Measurements from ENCODE around the gene SLC39A11.

SLC39A11 gene

DNA sequence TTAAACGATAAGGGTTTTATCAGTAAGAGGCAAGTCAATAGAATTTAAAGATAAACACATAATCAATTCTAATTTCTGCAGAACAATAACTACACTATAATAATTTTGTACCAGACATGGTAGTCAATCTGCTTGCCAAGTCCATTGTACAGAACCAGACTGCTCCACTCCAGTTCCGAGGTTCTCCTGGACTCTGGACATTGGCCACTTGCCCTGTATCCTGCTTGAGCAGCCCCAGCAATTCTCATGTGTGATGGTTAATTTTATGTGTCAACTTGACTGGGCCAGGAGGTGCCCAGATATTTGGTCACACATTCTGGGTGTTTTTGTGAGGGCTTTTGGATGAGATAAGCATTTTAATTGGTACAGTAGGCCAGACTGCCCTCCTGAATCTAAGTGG lies 384.6 kb downstream of the SLC39A11 start:
- in situ Hi-C loops (cut with HindIII; ENCODE audit: low sequenced_read_pairs) = no loop called here

DNA sequence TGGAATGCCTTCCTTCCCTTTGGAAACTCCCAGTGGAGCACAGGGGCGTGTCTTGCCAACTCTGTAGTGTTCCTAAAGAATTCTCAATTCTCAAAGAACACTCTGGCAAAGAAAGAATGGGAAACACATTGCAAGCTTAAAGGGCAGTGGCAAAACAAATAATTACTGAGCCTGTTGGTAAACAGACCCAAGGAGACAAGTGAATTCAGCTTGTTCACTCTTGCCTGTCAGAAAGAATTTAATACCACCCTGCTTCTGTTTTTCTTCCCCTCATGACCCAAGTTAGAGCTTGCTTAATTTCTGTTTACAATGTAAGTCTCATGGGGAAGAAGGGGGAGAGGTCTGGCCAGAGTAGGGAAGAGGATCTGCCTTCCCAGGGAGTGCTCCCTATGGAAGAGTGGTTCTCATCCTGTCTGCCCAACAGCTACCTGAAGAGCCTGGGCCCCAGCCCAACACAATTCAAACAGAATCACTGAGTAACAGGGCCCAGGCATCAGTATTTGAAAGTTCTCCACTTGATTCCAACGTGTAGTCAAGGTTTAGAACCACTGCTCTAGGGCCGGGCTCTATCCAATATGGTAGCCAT lies 386.0 kb downstream of the SLC39A11 start:
- in situ Hi-C loops (cut with HindIII; ENCODE audit: low sequenced_read_pairs) = no loop called here

DNA sequence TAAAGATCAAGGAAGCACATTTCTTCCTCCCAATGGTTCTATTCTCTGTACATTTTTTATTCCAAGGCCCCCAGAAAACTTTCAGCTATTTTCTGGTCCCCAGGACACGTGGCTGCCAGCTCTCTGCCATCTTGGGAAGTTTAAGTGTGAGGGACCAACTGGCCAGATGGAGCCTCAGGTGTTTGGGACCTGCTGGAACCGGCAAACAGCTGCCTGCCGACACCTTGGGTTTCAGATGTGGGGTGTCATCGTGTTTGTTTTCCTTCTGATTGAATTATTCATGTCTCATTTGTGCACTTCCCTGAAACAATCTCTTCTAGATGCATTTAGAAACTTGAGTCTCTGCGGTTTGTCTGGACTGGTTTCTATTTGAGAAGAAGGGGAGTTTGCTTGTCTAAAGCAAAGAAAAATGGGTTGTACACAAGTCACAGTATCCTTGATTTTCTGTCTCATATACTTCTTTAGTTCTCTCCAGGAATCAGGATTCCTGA lies 386.5 kb downstream of the SLC39A11 start:
- in situ Hi-C loops (cut with HindIII; ENCODE audit: low sequenced_read_pairs) = no loop called here

DNA sequence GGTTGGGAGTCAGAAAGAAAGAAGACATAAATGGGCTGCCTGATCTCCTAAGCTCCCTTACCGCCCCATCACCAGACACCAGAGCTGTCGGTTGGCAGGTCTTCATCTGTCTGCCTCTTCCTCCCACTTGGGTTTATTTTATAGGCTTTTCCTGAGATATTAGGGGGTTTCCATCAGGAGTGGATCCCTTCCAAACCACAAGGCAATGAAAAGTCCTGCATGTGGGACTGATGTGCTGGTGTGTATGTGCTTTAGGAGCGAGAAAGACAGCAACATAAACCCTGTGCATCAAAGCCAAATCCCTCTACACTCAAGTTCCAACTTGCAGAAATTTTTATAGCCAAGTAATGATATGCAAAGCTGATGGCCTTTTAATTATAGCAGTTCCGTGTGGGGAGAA lies 389.5 kb downstream of the SLC39A11 start:
- in situ Hi-C loops (cut with HindIII; ENCODE audit: low sequenced_read_pairs) = no loop called here

- in situ Hi-C loops (cut with HindIII; ENCODE audit: low sequenced_read_pairs) = no loop called here
Measured at GRCh38 chr17:72702136-72702735, 390.3 kb downstream of the SLC39A11 start.

DNA sequence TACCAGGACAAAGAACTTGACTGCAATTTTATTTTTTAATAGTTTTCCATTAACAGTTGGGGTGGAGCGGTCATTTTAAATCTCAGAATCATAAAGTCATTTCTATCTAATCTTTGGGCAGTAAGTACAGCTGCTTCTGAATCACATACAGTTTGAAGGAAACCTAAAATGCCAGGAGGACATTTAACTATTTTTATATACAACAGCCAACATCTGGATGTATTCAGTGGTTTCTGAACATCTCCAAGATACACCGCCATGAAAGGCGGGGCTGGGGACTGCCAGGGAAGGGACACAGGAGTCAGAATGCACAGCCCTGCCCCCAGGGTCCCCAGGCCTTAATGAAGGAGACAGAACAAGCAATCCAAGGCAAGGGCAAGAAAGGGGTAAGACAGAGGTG lies 392.3 kb downstream of the SLC39A11 start:
- in situ Hi-C loops (cut with HindIII; ENCODE audit: low sequenced_read_pairs) = no loop called here

DNA sequence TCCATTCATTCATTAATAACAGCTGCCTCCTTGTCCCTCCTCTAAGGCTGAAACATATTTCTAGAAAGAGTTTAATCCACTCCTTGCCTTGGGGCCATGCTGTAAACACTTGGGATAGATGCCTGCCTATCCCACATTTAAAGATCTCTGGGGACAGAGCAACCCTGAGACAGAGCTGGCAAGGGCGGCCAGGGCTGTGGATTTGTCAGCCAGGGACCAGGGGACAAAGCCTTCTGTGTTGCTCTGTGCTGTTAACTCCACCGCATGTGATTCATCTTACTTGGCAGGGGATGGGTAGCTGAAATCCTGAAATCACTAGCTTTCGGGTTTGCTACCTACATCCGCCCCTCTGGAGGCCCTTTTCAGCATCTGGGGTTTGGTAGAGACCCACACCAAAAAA lies 392.9 kb downstream of the SLC39A11 start:
- in situ Hi-C loops (cut with HindIII; ENCODE audit: low sequenced_read_pairs) = no loop called here

DNA sequence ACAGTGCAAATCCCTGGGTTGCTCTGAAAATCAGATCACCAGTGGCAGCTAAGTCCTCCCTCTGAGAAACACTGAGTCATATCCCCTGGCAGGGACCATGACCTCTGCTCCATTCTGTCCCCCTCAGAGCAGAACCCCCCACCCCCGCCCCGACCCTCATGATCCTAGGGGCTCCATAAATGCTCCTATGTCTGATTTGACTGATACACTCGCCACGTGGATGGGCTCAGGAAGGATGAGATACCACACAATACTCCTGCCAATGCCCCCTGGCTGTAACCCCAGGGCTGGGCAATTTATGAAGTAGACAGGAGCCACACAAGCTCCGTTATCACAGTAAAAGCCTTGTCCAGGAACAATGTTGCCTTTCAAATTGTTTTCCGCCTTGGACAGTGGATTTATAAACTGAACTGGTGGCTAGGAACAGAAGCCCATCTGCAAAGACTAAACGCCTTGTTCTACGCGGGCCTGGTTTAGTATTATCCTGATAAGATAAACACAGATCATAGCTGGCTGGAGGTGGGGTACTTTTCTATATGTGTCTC lies 394.8 kb downstream of the SLC39A11 start:
- in situ Hi-C loops (cut with HindIII; ENCODE audit: low sequenced_read_pairs) = no loop called here

GRCh38 chr17:72696721-72697120 lies 395.8 kb downstream of the SLC39A11 start:
- in situ Hi-C loops (cut with HindIII; ENCODE audit: low sequenced_read_pairs) = no loop called here

GRCh38 chr17:72696156-72696555 lies 396.3 kb downstream of the SLC39A11 start:
- in situ Hi-C loops (cut with HindIII; ENCODE audit: low sequenced_read_pairs) = no loop called here

- in situ Hi-C loops (cut with HindIII; ENCODE audit: low sequenced_read_pairs) = no loop called here
Measured at GRCh38 chr17:72693956-72694355, 398.5 kb downstream of the SLC39A11 start.

DNA sequence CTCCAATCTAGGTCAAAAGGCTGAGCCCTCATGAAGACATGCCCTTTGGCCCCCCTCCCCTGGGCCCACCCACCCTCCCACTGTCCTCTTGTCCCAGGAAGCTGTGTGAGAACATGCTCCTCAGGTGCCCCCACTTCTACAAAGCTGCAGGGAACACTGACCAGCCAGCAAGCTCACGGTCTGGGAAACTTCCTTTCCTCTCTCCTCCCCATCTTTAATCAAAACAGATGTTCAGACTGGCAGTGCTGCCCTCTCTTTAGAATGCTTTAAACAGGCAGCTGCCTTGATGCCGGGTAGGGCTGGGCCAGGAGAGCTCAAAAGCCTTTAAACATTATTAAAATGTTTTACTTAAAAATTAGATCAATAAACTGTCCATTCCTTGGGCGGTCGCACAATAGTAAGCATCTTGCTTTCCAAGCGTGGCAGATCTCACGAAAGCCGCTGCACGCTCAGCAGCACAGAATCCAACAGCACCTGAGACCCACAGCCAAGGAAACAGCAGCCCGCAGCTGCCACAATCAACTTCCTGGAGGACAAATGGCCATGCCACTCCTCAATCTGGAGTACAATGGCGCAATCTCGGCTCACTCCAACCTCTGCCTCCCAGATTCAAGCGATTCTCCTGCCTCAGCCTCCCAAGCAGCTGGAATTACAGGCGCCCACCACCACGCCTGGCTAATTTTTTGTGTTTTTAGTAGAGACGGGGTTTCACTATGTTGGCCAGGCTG lies 399.2 kb downstream of the SLC39A11 start:
- in situ Hi-C loops (cut with HindIII; ENCODE audit: low sequenced_read_pairs) = no loop called here

DNA sequence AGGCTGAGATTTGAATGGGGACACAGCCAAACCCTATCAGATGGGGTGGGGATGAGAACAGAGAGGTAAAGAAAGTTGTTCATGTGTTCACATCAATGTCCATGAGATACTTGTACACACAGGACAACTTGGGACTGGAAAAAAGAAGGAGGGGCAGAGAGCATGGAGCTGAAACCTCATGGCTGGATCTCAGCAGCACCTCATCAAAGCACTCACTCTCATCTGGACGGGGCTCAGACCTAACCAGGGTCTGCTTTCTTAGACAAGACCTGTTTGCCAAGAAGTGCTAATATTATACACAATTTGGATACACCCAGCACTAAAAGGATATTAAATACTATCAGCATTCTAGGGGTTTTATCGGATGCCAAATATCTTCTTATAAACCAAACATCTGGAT lies 399.8 kb downstream of the SLC39A11 start:
- in situ Hi-C loops (cut with HindIII; ENCODE audit: low sequenced_read_pairs) = no loop called here

GRCh38 chr17:72691586-72691985 lies 400.9 kb downstream of the SLC39A11 start:
- in situ Hi-C loops (cut with HindIII; ENCODE audit: low sequenced_read_pairs) = no loop called here

DNA sequence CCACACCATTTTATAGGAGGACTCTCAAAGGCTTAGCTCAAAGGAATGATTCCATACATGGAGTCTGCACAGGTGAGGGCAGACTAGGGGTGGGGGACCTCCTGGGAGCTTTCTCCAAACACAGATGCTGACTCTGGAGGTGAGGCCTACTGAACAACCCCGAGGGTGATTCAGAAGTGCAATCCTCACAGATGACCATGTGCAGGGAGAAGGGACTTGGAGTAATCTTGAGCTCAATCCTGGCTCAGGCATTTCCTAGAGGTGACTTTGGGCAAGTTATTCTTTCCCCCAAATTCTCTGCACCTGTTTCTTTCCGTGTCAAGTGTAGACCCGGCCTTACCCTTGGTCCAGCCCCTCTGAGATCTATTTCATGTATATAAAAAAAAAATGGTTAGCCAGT lies 401.5 kb downstream of the SLC39A11 start:
- in situ Hi-C loops (cut with HindIII; ENCODE audit: low sequenced_read_pairs) = no loop called here

- in situ Hi-C loops (cut with HindIII; ENCODE audit: low sequenced_read_pairs) = no loop called here
Measured at GRCh38 chr17:72687886-72688285, 404.6 kb downstream of the SLC39A11 start.

- in situ Hi-C loops (cut with HindIII; ENCODE audit: low sequenced_read_pairs) = no loop called here
Measured at GRCh38 chr17:72684405-72685020, 408.0 kb downstream of the SLC39A11 start.

- in situ Hi-C loops (cut with HindIII; ENCODE audit: low sequenced_read_pairs) = no loop called here
Measured at GRCh38 chr17:72683506-72684404, 408.7 kb downstream of the SLC39A11 start.

GRCh38 chr17:72682605-72683004 lies 409.9 kb downstream of the SLC39A11 start:
- in situ Hi-C loops (cut with HindIII; ENCODE audit: low sequenced_read_pairs) = no loop called here

GRCh38 chr17:72681844-72682243 lies 410.6 kb downstream of the SLC39A11 start:
- in situ Hi-C loops (cut with HindIII; ENCODE audit: low sequenced_read_pairs) = no loop called here
